GM21360 (cell line): ENCODE results near the gene GNG7.

Experiments used
- ATAC-seq: cut with Tn5 transposase; IDR thresholded peaks from one replicate; pipeline ENCODE4 v1.9.1; 2021; ENCODE audit warnings: mild to moderate bottlenecking, moderate library complexity; ENCODE audit not compliant: unreplicated experiment

Gene GNG7

GRCh38 chr19:2726904-2727639, 24.6 kb upstream of the GNG7 start:
- no peak for ATAC-seq

- ATAC-seq: no peak
Observed at GRCh38 chr19:2726160-2726855, 23.8 kb upstream of the GNG7 start.

- ATAC-seq: no peak
Observed at GRCh38 chr19:2724148-2724557, 21.7 kb upstream of the GNG7 start.

GRCh38 chr19:2723747-2724146, 21.3 kb upstream of the GNG7 start:
- ATAC-seq: no peak

- no peak for ATAC-seq
Observed at GRCh38 chr19:2723345-2723715, 20.8 kb upstream of the GNG7 start.

GRCh38 chr19:2722541-2723344, 20.2 kb upstream of the GNG7 start:
- no peak for ATAC-seq

- no peak for ATAC-seq
Observed at GRCh38 chr19:2721570-2722540, 19.4 kb upstream of the GNG7 start.

- ATAC-seq: no peak
Observed at GRCh38 chr19:2720777-2721569, 18.5 kb upstream of the GNG7 start, which contains the start of gene DIRAS1. TSS of gene DIRAS1 (minus strand) at chr19:2721372. CDS start at chr19:2717806, 3,566 bp downstream.

GRCh38 chr19:2719920-2720776, 17.7 kb upstream of the GNG7 start:
- no peak for ATAC-seq

GRCh38 chr19:2719232-2719735, 16.8 kb upstream of the GNG7 start:
- no peak for ATAC-seq

- no peak for ATAC-seq
Observed at GRCh38 chr19:2717638-2718541, 15.4 kb upstream of the GNG7 start.

- ATAC-seq: no peak
Observed at GRCh38 chr19:2716722-2717637, 14.5 kb upstream of the GNG7 start.

GRCh38 chr19:2716275-2716650, 13.8 kb upstream of the GNG7 start:
- ATAC-seq: no peak

- ATAC-seq: no peak
Observed at GRCh38 chr19:2715470-2716274, 13.2 kb upstream of the GNG7 start.

GRCh38 chr19:2714531-2715269, 12.2 kb upstream of the GNG7 start:
- no peak for ATAC-seq
